K562 (cell line): ENCODE measurements around the gene PROKR1. TPM values are rescaled to one million over a fixed set of nuclear protein-coding genes. Genes with fewer than 3 reads are reported as not detected.

ENCODE experiments used
- ATAC-seq: fragments of 200-7000 bp; cut with Tn5 transposase; 3 replicates; pipeline ENCODE4 v1.9.1; 2020; ENCODE audit warnings: moderate library complexity
- BruUV-seq: library from RNA; stranded (reverse); fragments of 400-500 nt; replicated peaks from 2 replicates; lab custom pipeline; 2021; lab: Mats Ljungman, UMichigan
- CTCF ChIA-PET: fragments of 300-600 bp; formaldehyde crosslinking; extraction: SDS; loops from one replicate; lab custom pipeline; 2021; ENCODE audit warnings: low intra/inter-chr PET ratio; lab: Yijun Ruan, JAX
- POLR2A ChIA-PET: fragments of 300-600, 350-650 bp; sonication (Branson Sonifier 250); formaldehyde crosslinking; extraction: SDS; loops from one replicate; lab custom pipeline; 2021; ENCODE audit warnings: antibody characterized with exemption, inconsistent platforms; lab: Yijun Ruan, JAX
- DNase-seq, 4 experiments: peaks; one replicate each; pipeline versions ENCODE4 v3.0.0 to v3.0.0-alpha.2; 2011 to 2018; ENCODE audit warnings: low spot score in 3 of 4, mixed read lengths in 3 of 4; ENCODE audit errors: extremely low read depth in 1 of 4
- FAIRE-seq: peaks from 2 replicates; lab custom pipeline; 2011; peaks lifted over from hg19 to GRCh38; lab: Jason Lieb, UNC
- H2AFZ ChIP-seq: 2 replicates; pipeline ENCODE4 v1.6.0; 2011; ENCODE audit warnings: low read depth, low read length, control low read depth, inconsistent platforms
- H3K27ac ChIP-seq: fragments of 200-600 bp; 3 replicates; pipeline ENCODE4 v1.8.0; 2011; ENCODE audit warnings: low read depth, mild to moderate bottlenecking, control low read depth, inconsistent platforms, low read length, moderate library complexity, mixed read lengths; ENCODE audit errors: extremely low read depth
- H3K27me3 ChIP-seq, 2 experiments: fragments of 300-600 bp in 1 of 2; 2 replicates in 1 of 2; 3 replicates in 1 of 2; pipeline versions ENCODE4 v1.6.0 to v1.8.0; 2011; ENCODE audit warnings: inconsistent platforms in 2 of 2, low read length in 2 of 2, mild to moderate bottlenecking in 1 of 2, mixed read lengths in 1 of 2, moderate library complexity in 1 of 2; ENCODE audit not compliant: control insufficient read depth in 2 of 2, insufficient read depth in 2 of 2
- H3K36me3 ChIP-seq: fragments of 300-600 bp; 3 replicates; pipeline ENCODE4 v1.8.0; 2011; ENCODE audit warnings: mild to moderate bottlenecking, low read length, inconsistent platforms; ENCODE audit not compliant: control insufficient read depth, insufficient read depth
- H3K4me1 ChIP-seq, 2 experiments: fragments of 200-600 bp in 1 of 2; replicated peaks in 1 of 2; 2 replicates in 1 of 2; 3 replicates in 1 of 2; pipeline versions ENCODE4 v1.5.1 to v1.8.0; 2011; ENCODE audit warnings: inconsistent platforms in 2 of 2, low read length in 2 of 2, mild to moderate bottlenecking in 1 of 2, mixed read lengths in 1 of 2, moderate library complexity in 1 of 2; ENCODE audit not compliant: control insufficient read depth in 2 of 2, insufficient read depth in 2 of 2
- H3K4me2 ChIP-seq: 2 replicates; pipeline ENCODE4 v1.6.1; 2011; ENCODE audit warnings: low read length, control low read depth, inconsistent platforms, mixed read lengths; ENCODE audit not compliant: insufficient read depth
- H3K4me3 ChIP-seq: fragments of 200-600 bp; sonication (generic), shearing (Covaris generic); 2 replicates; pipeline ENCODE4 v1.5.1; 2016; ENCODE audit warnings: control low read depth, inconsistent platforms
- H3K79me2 ChIP-seq: fragments of 200-600 bp; 3 replicates; pipeline ENCODE4 v1.8.0; 2011; ENCODE audit warnings: low read length, inconsistent platforms; ENCODE audit not compliant: control insufficient read depth, insufficient read depth
- H3K9ac ChIP-seq, 2 experiments: 2 replicates each; pipeline versions ENCODE4 v1.6.0 to v1.6.1; 2011; ENCODE audit warnings: low read depth in 2 of 2, low read length in 2 of 2, control low read depth in 1 of 2, inconsistent platforms in 1 of 2, mild to moderate bottlenecking in 1 of 2, mixed read lengths in 1 of 2; ENCODE audit not compliant: insufficient read depth in 1 of 2
- H3K9me1 ChIP-seq: one replicate; pipeline ENCODE4 v1.6.0; 2011; ENCODE audit warnings: inconsistent platforms, mild to moderate bottlenecking, low read length, moderate library complexity; ENCODE audit not compliant: control insufficient read depth, insufficient read depth
- H3K9me3 ChIP-seq: replicated peaks from 2 replicates; pipeline ENCODE4 v1.5.1; 2011; ENCODE audit warnings: low read depth, low read length, inconsistent platforms; ENCODE audit not compliant: control insufficient read depth, insufficient read depth
- H4K20me1 ChIP-seq: replicated peaks from 2 replicates; pipeline ENCODE4 v1.6.1; 2011; ENCODE audit warnings: low read length, inconsistent platforms, mixed read lengths; ENCODE audit not compliant: control insufficient read depth, insufficient read depth
- CBX5 ChIP-seq: IDR thresholded peaks from 2 replicates; pipeline ENCODE4 v1.6.1; 2014; ENCODE audit warnings: low read depth, borderline replicate concordance
- CEBPB ChIP-seq: fragments of 450-650 bp; IDR thresholded peaks from 2 replicates; pipeline ENCODE4 v1.6.1; 2016; ENCODE audit warnings: missing genetic modification characterization, missing compliant biosample characterization
- CHD7 ChIP-seq: fragments of 200-600 bp; sonication (generic); IDR thresholded peaks from one replicate; pipeline ENCODE4 v1.6.1; 2012; ENCODE audit warnings: mild to moderate bottlenecking, low read depth, low read length, inconsistent platforms
- HOXB6 ChIP-seq: fragments of 250-450 bp; sonication (Bioruptor Pico); IDR thresholded peaks from 2 replicates; pipeline ENCODE4 v1.5.1; 2022; ENCODE audit warnings: mild to moderate bottlenecking, borderline replicate concordance
- MEIS2 ChIP-seq: fragments of 450-650 bp; IDR thresholded peaks from 2 replicates; pipeline ENCODE4 v1.6.1; 2014; ENCODE audit warnings: mild to moderate bottlenecking; ENCODE audit not compliant: partially characterized antibody
- NKRF ChIP-seq: fragments of 450-650 bp; IDR thresholded peaks from 2 replicates; pipeline ENCODE4 v1.6.1; 2016; ENCODE audit warnings: borderline replicate concordance
- WGBS: fragments of 100-300 bp; shearing (Covaris generic); methylation state at CpG from one replicate; pipeline ENCODE4 v1.1.6; 2016; ENCODE audit warnings: low coverage, mixed read lengths; ENCODE audit not compliant: insufficient coverage; ENCODE audit errors: missing lambda C conversion rate; 5-methylcytosine and 5-hydroxymethylcytosine counted together
- in situ Hi-C: fragments of 300-500 bp; cut with MboI; formaldehyde crosslinking; loops from 4 replicates; pipeline ENCODE4 v1.15.0; 2018; ENCODE audit warnings: inconsistent platforms, mixed read lengths
- intact Hi-C: fragments of 100-400 bp; cut with micrococcal nuclease; formaldehyde crosslinking; loops from 2 replicates; pipeline ENCODE4 v1.14.2; 2022
- polyA plus RNA-seq, 8 experiments: library from polyadenylated mRNA; depleted of rRNA in 4 of 8; stranded (reverse) in 5 of 8; unstranded in 3 of 8; fragments of >200 nt; fragmentation: Nextera tagmentation in 2 of 8; fragmentation: Illumina TruSeq in 1 of 8; extraction: Ambion mirVana in 2 of 8; extraction: Trizol in 1 of 8; gene quantifications; 2 replicates each; pipeline versions ENCODE4 v1.2.1 to v1.2.3, GENCODE V29; 2011 to 2014; ENCODE audit warnings: inconsistent platforms in 1 of 8, missing spikeins in 1 of 8
- total RNA-seq, 7 experiments: library from RNA; depleted of rRNA in 6 of 7; stranded (reverse); fragments of >200 nt in 6 of 7; fragmentation: Illumina TruSeq in 2 of 7; extraction: Trizol in 2 of 7; gene quantifications; 2 replicates each; pipeline versions ENCODE4 v1.2.1 to v1.2.3, GENCODE V29; 2011 to 2021; ENCODE audit warnings: low replicate concordance in 1 of 7

PROKR1 gene
- total and polyA plus RNA-seq, 9 of the 15 experiments (the other 6 are each of a cell fraction or from before 2014, with no cell fraction given): 0.01 to 0.18 (median 0.09) TPM; not detected in 1

DNA sequence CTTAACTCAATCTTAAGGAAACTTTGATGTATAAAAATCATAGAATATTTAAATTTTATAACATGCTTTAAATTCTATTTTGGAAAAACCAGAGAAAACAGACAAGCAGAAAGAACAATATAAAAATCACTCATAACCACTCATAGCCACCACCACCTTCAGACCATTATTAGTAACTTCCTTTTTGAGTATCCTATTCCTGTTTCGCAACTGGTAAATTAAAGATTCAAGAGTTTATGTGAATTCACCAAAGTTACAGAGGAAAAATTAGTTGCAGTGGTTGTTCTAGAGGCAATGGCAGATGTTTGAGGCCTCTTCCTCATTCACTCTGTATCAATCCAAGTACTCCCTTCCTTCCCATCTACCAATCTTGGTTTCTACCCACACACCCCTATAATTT lies 49.3 kb upstream of the PROKR1 start:
- H3K27me3 ChIP-seq: no peaks in the 10 kb centered on the region
- intact Hi-C loops: loop anchor here (10.0 kb wide), 2 partner anchors 59 to 121 kb away; no protein-coding TSS in a partner anchor
- H3K36me3 ChIP-seq: no peaks in the 10 kb centered on the region
- WGBS: 88% methylated on average over 1 of the region's 1 CpG
- peaks cover 5 to 17% of the 10 kb centered on the region in 2 experiments; a peak in 3 of 5 replicates for H3K4me1 ChIP-seq
- BruUV-seq: no TSS peak
- no peaks in the 10 kb centered on the region for H4K20me1 ChIP-seq
- H3K9me1 ChIP-seq: no peaks in the 10 kb centered on the region
- ChIA-PET POLR2A (interaction anchor here (0.6 kb wide), 1 partner anchor 324 kb away, joined by 3 read pairs; no protein-coding TSS in a partner anchor), CTCF (interaction anchor here (0.7 to 1.0 kb wide), 2 partner anchors 10 to 104 kb away, joined by 3 to 4 read pairs; no protein-coding TSS in a partner anchor)
- H3K27ac ChIP-seq: no peak overlapping the region
- H3K9ac ChIP-seq: no peak overlapping the region
- FAIRE-seq (no peak), ATAC-seq (no peak), DNase-seq (no peak)
- no peaks in the 10 kb centered on the region for H3K9me3 ChIP-seq
- H2AFZ ChIP-seq: 0 out of 2 replicates have a peak overlapping the region, but pooled peaks have one; percentile 17
- H3K79me2 ChIP-seq: no peaks in the 10 kb centered on the region
- no peak overlapping the region for H3K4me3 ChIP-seq
- no peak overlapping the region for H3K4me2 ChIP-seq
- in situ Hi-C loops: no loop called here
- TF ChIP-seq MEIS2 (no peak), CEBPB (tag) (peak; percentile 33; the same call in 1 of the 2 replicates), CBX5 (no peak), NKRF (no peak), CHD7 (no peak), HOXB6 (CRISPR knock-in tag) (no peak)
